HG03064 (cell line): ENCODE data around the gene KRTAP10-3.
"Not testable (repeated sequence)": the region's sequence is repeated elsewhere in the genome, so short reads cannot be mapped to it uniquely, and the experiment has no call there.

Source experiments
- ATAC-seq: cut with Tn5 transposase; IDR thresholded peaks from one replicate; pipeline ENCODE4 v1.9.1; 2021; ENCODE audit warnings: low read depth; ENCODE audit not compliant: unreplicated experiment

Gene KRTAP10-3

DNA sequence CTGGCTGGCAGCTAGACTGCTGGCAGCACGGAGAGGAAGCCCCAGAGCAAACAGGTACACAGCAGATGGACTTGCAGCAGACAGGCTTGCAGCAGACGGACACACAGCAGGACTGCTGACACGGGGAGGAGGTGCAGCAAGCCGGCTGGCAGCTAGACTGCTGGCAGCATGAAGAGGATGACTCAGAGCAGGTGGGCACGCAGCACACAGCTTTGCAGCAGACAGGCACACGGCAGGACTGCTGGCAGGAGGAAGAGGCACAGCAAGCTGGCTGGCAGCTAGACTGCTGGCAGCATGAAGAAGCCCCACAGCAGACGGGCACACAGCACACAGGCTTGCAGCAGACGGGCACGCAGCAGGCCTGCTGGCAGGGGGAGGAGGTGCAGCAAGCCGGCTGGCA lies 7.8 kb downstream of the KRTAP10-3 start:
- ATAC-seq, result no peak

- ATAC-seq, result not testable (repeated sequence)
Measured at GRCh38 chr21:44550285-44550684, 8.3 kb downstream of the KRTAP10-3 start.

DNA sequence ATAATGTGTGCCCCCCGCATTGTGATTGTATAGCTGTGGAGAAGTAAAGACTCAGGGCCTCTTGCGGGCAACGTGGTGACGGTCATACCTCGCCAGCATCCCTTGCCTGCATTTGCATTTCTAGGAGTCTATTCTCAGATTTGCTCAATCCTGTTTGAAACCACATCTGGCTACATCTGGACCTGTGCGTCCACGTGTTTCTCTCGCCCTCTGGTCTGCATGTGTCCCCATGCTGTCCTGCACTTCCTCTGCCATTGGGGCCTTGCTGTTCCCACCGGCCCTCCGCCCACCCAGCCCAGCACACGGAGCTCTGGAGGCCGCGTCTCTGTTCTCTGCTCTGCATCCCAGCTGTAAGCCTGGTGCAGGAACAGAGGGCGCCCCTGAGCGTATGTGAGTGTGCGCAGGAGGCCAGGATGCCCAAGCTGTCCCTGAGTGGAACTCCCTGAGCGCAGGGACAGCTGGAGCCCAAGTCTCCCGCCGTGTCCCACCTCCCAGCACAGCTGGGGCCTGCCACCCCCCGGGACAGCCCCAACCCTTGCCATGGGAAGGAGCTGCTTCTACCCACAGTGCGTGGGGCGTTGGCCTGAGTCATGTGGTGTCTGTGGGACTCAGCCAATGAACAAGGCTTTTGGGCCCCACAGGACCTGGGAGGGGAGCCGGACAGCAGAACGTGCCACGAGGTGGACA lies 8.9 kb downstream of the KRTAP10-3 start:
- ATAC-seq, result no peak

DNA sequence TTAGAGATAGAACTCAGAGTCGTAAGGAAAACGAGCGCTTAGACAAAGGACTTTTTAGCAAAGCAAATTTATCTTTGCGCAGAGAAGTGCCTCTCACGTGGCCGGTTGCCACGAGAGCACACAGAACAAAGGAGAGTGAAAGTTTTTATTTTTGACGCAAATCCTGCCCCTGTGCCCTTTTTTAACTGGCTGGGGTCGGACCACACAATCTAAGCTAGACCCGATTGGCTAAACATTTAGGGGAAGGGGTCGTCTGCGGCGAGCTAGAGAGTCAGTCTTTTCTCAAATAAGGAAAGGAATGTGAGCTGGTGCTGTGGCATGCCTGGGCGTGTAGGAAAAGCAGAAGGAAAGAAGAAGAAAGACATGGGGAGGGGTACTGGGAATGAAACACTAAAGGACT lies 9.7 kb downstream of the KRTAP10-3 start:
- no peak for ATAC-seq

DNA sequence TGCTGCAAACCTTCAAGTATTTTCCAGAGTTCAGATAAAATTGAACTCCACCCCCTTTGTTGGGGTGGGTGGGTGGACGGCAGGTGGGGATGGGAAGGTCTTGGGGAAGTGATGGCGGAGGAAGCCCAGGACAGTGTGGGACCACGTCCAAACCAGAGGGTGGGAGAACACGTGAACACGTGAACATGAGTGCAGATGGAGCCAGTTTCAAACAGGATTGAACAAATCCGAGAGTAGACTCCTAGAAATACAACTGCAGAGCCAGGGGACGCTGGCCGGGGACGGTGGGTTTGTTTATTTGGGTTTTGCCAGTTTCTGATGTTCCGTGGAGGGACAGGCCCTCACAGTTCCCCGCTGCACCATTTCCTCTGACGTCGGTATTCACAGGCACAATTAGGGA lies 10.2 kb downstream of the KRTAP10-3 start:
- ATAC-seq, result no peak

- no peak for ATAC-seq
Measured at GRCh38 chr21:44547656-44548331, 10.8 kb downstream of the KRTAP10-3 start.

GRCh38 chr21:44544566-44544965 lies 14.0 kb downstream of the KRTAP10-3 start:
- ATAC-seq, result no peak

- no peak for ATAC-seq
Measured at GRCh38 chr21:44542716-44543115, 15.9 kb downstream of the KRTAP10-3 start.

- no peak for ATAC-seq
Measured at GRCh38 chr21:44540741-44541288, 17.8 kb downstream of the KRTAP10-3 start.

GRCh38 chr21:44539991-44540666 lies 18.5 kb downstream of the KRTAP10-3 start, which contains the start of gene KRTAP10-1:
Gene KRTAP10-1, minus strand, starts transcription at chr21:44540195. Its CDS starts 45 bp downstream, at chr21:44540150.
- no peak for ATAC-seq

DNA sequence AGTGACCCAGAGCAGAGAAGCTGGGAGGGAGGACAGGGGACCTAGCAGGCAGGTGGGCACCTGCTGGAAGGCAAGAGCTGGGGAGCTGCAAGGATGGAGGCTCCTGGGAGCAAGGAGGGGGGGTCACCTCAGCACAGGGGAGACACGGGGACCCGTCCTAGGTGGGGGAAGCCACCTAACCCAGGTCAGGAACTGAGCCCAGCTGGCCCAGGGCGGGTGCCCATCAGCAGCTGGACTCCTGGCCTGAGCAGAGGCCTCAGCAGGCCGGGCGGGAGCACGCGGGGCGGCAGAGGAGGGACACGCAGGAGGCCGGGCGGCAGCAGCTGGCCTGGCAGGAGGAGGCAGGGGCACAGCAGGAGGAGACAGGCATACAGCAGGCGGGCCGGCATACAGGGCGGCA lies 19.5 kb downstream of the KRTAP10-3 start:
- no peak for ATAC-seq

DNA sequence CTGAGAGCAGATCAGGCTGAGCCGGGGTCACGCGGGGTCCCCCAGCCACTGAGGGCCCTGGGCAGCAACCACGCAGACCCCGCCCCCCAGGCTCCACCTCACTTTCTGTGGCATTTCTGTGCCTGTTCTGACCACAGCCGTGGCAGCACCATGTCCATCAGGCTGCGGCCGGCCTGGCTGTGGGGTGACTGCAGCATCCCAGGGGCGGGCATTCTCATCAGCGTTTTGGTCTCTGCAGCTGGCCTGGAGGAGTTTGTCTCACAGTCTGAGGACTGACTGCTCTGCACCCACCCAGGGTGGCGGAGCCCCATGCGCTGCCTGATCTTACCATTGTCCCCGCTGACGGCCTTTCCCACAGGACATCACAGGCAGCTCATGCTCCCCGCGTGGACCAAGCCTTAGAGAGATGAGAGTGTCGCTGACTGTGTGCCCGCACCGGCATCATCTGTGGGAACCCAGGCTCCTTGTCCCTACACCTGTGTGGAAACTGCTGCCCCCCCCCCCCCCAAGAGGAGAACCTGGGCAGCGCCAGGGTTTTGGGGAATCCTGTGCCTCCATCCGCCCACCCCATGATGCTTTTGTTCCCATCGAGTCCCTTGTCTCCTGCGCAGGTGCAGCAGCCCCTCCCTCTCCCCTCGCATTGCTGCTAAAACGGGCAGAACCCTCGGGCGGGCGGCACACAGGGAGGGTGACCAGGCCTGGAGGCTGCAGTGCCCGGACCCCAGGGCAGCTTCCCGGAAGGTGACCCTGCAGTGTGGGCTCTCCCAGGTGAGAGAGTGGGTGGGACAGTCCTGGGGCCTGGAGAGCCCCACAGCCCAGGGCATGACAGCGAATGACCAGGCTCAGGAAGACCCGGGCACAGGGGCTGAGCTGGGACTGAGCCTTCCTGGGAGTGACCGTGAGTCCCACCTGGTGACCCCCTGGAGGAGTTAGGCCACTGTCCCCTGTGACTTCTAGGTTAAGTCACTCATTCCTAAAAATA lies 20.4 kb downstream of the KRTAP10-3 start:
- ATAC-seq, result no peak

- ATAC-seq, result no peak
Measured at GRCh38 chr21:44535963-44536362, 22.6 kb downstream of the KRTAP10-3 start.

GRCh38 chr21:44534688-44535087 lies 23.9 kb downstream of the KRTAP10-3 start:
- no peak for ATAC-seq

- ATAC-seq, result no peak
Measured at GRCh38 chr21:44533891-44534627, 24.5 kb downstream of the KRTAP10-3 start.

DNA sequence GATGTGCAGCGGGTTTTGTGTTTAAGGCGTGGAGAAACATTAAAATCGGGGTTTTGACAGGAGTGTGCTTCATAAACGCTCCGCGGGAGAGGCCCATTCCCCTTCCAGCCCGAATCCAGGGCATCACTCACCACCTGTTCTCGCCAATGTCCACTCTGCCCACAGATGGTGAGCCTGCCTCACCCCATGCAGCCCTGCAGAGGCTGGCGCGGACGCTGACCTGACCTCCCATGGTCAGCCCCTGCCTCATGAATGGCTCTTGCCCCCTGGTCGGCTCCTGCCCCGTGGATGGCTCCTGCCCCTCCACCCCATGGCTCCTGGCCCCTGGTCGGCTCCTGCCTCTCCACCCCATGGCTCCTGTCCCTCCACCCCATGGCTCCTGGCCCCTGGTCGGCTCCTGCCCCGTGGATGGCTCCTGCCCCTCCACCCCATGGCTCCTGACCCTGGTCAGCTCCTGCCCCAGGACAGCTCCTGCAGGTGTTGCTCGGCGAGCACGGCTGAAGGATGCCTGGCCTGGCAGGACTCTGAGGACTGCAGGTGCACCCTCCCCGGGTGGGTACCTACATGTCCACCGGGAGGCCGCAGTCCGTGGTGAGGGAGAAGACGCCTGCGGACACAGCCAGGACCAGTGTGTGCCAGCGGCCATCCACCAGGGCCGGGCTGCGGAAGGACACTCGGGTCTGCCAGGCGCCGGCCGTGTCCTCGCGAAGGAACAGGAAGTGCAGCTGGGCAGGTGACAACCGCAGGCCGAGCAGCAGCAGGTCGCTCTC lies 25.3 kb downstream of the KRTAP10-3 start:
- no peak for ATAC-seq

DNA sequence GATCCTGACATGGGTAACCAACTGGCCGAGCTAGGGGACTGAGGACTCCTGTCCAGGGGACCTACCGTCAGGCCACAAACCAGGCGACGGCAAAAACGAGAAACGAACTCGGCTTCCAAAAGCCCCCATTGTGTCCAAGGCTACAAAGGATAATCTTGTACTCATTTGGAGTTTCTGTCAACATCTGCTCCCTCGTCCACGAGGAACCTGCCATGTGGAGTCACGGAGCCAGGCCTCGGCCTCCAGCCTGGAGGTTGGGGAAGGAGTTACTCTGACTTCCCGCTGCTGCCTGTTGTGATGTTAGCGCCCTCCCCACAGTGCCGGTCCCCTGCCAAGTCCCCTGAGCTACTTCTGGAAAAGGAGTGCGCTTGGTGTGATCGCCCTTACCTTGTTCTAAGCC lies 25.9 kb downstream of the KRTAP10-3 start:
- ATAC-seq, result no peak

GRCh38 chr21:44531606-44532564 lies 26.7 kb downstream of the KRTAP10-3 start:
- ATAC-seq, result no peak
